GM12872 (cell line): Measurements from ENCODE around the gene DLG2.

Experiments
- CTCF ChIP-seq: IDR thresholded peaks from 3 replicates; pipeline ENCODE4 v1.5.1; 2011; ENCODE audit warnings: low read depth, mild to moderate bottlenecking, low read length, moderate library complexity; ENCODE audit not compliant: insufficient read depth

DLG2 gene

DNA sequence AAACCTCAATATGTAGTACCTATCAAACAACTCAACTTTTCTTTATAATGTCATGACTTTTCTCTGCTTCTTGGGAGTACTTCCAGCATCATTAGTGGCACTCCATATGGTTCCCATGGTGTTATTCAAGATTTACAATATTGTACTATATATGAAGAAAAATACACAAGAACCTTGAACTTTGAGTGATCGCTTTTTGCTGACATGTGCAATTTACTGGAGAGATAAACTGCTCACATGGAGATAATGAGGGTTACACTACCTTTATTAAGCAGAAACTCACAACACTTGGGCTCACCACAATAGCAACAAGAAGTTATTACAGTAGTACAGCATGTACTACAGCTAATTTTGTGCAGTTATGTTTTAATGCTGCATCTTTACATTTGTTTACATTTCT, 388.2 kb downstream of the DLG2 start:
- no peak for TF ChIP-seq CTCF

GRCh38 chr11:85236211-85236610, 390.9 kb downstream of the DLG2 start:
- TF ChIP-seq CTCF, result no peak

GRCh38 chr11:85232559-85232958, 394.6 kb downstream of the DLG2 start:
- no peak for TF ChIP-seq CTCF

GRCh38 chr11:85231588-85231987, 395.6 kb downstream of the DLG2 start:
- no peak for TF ChIP-seq CTCF

GRCh38 chr11:85196968-85197367, 430.2 kb downstream of the DLG2 start:
- TF ChIP-seq CTCF, result no peak

GRCh38 chr11:85195934-85196333, 431.2 kb downstream of the DLG2 start:
- TF ChIP-seq CTCF, result no peak

- no peak for TF ChIP-seq CTCF
These were observed 439.2 kb downstream of the DLG2 start for GRCh38 chr11:85187992-85188391.

DNA sequence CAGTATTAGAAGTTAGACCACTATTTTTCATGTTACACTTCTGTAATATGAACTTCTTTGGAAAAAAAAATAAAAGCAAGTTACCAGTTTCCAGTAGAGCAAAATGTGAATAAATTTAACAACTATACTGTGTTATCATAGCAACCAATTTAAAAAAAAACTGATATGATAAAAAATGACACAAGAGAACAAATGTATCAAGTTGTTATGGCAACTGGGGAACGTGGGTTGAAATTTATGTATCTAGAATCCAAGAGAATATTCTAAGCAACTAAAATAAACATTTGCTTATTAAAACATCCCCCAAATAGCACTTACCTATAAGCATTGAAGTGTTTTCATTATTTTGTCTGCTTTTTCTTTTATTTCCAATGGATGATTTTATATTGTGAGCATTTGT, 442.4 kb downstream of the DLG2 start:
- TF ChIP-seq CTCF, result no peak
